ENCODE results near the gene CLEC4G. TPM values are rescaled to one million over a fixed set of nuclear protein-coding genes. Genes with fewer than 3 reads are reported as not detected.

CLEC4G gene
- total and polyA plus RNA-seq, 2 donors (not counting 3 experiments of a cell fraction or from before 2014, with no cell fraction given): not detected

DNA sequence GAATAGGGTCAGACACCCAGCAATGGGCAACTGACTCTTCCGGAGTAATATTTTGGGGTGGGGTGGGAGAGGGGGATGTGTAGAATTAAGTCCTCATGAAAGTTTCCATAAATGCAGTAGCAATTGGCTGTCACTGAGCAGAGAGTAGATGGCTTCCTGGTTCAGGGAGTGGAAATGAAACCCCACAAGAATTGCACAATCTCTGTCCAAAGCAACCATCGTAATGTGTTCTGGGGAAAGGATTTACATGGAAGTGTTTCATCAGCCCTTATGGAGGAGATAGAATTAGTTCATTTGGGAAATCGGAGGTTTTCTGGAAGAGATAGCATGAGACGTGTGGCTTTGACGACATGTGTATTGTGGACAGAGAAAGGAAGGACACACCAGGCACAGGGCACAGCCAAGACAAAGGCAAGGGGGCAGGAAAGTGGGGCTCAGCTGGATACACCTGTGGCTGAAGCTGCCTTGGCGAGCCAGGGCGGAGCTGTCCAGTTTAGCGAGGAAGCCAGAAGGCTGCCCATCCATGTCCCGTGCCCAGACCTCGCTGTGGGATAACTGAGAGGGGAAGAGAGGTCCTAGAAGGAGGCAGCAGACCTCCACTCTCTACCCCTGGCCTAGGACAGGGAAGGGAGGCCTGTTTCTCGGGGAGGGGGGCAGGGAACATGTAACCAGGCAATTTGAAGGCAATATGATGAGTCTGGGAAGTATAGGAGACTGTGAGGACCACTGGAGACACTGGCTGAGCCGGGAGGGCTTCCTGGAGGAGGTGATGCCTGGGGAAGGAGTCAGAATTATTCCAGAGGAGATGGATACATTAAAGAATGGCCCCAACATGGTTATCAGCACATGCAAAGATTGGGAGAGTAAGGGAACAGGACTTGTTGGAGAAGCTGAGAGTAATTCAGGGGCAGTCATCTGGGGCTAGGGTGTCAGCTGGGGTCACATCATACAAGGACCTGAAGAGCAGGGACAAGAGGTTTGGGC lies 2.6 kb upstream of the CLEC4G start:
- intact Hi-C loops (cut with micrococcal nuclease) (no loop called here), dilution Hi-C loops (cut with MboI; ENCODE audit: extremely low pct_ligation_motif_present, low sequenced_read_pairs) (no loop called here)
- ChIA-PET POLR2A (no interaction called here), CTCF (interaction anchor here (1.6 kb wide), 1 partner anchor 54 kb away, joined by 5 read pairs; the partner anchor contains the start of gene TRAPPC5)
- no peaks in the 10 kb centered on the region for H3K9me3 ChIP-seq (replicated peaks; ENCODE audit: control insufficient read depth, insufficient read depth, low read length)
- H3K9ac ChIP-seq (replicated peaks; ENCODE audit: extremely low read depth, insufficient read depth, low read length): no peak overlapping the region
- H3K4me3 ChIP-seq (replicated peaks in 1 of 3; ENCODE audit: insufficient read depth in 1 of 3, low read depth in 1 of 3, low read length in 3 of 3): no peak overlapping the region
- no peak overlapping the region for H3K4me2 ChIP-seq (ENCODE audit: insufficient read depth, low read length)
- H3K79me2 ChIP-seq (ENCODE audit: control insufficient read depth, insufficient read depth, low read length): no peaks in the 10 kb centered on the region
- DNase-seq (ENCODE audit: low read depth, low spot score): no peak
- no peaks in the 10 kb centered on the region for H3K4me1 ChIP-seq (ENCODE audit: control insufficient read depth, extremely low read depth, insufficient read depth, low read length)
- TF ChIP-seq, protein P1, sequence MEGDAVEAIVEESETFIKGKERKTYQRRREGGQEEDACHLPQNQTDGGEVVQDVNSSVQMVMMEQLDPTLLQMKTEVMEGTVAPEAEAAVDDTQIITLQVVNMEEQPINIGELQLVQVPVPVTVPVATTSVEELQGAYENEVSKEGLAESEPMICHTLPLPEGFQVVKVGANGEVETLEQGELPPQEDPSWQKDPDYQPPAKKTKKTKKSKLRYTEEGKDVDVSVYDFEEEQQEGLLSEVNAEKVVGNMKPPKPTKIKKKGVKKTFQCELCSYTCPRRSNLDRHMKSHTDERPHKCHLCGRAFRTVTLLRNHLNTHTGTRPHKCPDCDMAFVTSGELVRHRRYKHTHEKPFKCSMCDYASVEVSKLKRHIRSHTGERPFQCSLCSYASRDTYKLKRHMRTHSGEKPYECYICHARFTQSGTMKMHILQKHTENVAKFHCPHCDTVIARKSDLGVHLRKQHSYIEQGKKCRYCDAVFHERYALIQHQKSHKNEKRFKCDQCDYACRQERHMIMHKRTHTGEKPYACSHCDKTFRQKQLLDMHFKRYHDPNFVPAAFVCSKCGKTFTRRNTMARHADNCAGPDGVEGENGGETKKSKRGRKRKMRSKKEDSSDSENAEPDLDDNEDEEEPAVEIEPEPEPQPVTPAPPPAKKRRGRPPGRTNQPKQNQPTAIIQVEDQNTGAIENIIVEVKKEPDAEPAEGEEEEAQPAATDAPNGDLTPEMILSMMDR (IDR thresholded peaks at IDR 0.05; ENCODE audit: extremely low read depth in 1 of 2, insufficient read depth in 1 of 2, low read depth in 1 of 2, low read length in 2 of 2): no peak
- TF ChIP-seq MYC (IDR thresholded peaks at IDR 0.05; ENCODE audit: low read depth, low read length) (no peak), FOS (IDR thresholded peaks at IDR 0.05; ENCODE audit: borderline replicate concordance, insufficient read depth, low read length) (no peak), GATA2 (IDR thresholded peaks at IDR 0.05; ENCODE audit: insufficient read depth, insufficient read length, low read depth, low read length) (no peak), POLR2A (IDR thresholded peaks at IDR 0.05; ENCODE audit: low read depth, low read length) (no peak), JUN (IDR thresholded peaks at IDR 0.05; ENCODE audit: borderline replicate concordance, insufficient read depth, insufficient read length, low read depth) (no peak), MAX (IDR thresholded peaks at IDR 0.05; ENCODE audit: insufficient read depth, insufficient read length) (no peak), EZH2 (IDR thresholded peaks at IDR 0.05; ENCODE audit: borderline replicate concordance, low read depth, low read length, severe bottlenecking) (no peak), POLR2AphosphoS5 (IDR thresholded peaks at IDR 0.05; ENCODE audit: insufficient read depth, low read depth, low read length) (no peak)
- FAIRE-seq: no peak
- BruUV-seq (replicated peaks): no TSS peak
- no peak overlapping the region for H3K27ac ChIP-seq (ENCODE audit: insufficient read depth, low read depth, low read length)
- H3K36me3 ChIP-seq (ENCODE audit: control insufficient read depth in 2 of 2, extremely low read depth in 1 of 2, insufficient read depth in 2 of 2, low read length in 2 of 2): no peaks in the 10 kb centered on the region
- H3K9me1 ChIP-seq (replicated peaks; ENCODE audit: control insufficient read depth, extremely low read depth, insufficient read depth, low read length): no peaks in the 10 kb centered on the region
- H2AFZ ChIP-seq (ENCODE audit: low read depth, low read length): no peak overlapping the region
- peaks cover 19 to 23% of the 10 kb centered on the region in 2 experiments for H3K27me3 ChIP-seq (ENCODE audit: control insufficient read depth in 2 of 2, insufficient read depth in 2 of 2, low read length in 2 of 2)
- no peaks in the 10 kb centered on the region for H4K20me1 ChIP-seq (replicated peaks; ENCODE audit: control insufficient read depth, extremely low read depth, insufficient read depth, low read length)

All from endothelial cell of umbilical vein (primary cell).